ENCODE measurements around the gene ZBTB7A. TPM values are rescaled to one million over a fixed set of nuclear protein-coding genes. Genes with fewer than 3 reads are reported as not detected.

The ZBTB7A gene
- total and polyA plus RNA-seq, 10 of the 15 experiments (the other 5 are each of a cell fraction or from before 2014, with no cell fraction given), result 0.26 to 42.4 (median 4.5) TPM

DNA sequence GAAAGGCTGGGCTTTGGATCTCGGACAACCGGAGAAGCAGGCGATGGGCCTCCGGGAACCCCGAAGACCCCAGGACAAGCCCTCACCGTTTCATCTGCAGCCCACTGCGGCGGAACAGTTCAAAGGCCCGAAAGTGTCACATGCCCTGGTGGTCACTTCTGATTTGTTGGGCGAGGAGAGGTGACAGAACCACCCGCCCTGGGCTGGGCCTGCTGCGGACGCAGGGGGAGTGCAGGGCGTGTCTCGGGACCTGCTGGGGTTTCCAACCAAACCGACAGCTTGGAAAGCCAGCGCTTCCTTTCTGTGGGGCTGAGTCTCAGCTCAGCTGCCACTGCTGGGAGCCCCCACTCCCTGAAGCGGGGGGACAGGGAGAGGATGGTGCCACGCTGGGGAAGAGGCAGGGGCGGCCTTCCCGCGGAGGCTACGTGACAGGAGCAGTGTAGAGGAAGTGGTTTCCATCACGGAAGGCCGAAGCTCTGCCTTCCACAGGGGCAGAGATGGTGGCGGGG is 22.8 kb upstream of the ZBTB7A start (continued):
- TF ChIP-seq CEBPZ (IDR thresholded peaks at IDR 0.05; ENCODE audit: low read depth, low read length), result no peak
- no peak for TF ChIP-seq BMI1 (IDR thresholded peaks at IDR 0.05; ENCODE audit: borderline replicate concordance)
- TF ChIP-seq SP1 (IDR thresholded peaks at IDR 0.05; ENCODE audit: low read depth, low read length), result no peak
- TF ChIP-seq SMAD1 (IDR thresholded peaks at IDR 0.05; ENCODE audit: low read depth, partially characterized antibody), result no peak
- no peak for TF ChIP-seq SPI1 (IDR thresholded peaks at IDR 0.05; ENCODE audit: borderline replicate concordance, insufficient read depth, low read depth, low read length)
- no peak for TF ChIP-seq SRF (IDR thresholded peaks at IDR 0.05; ENCODE audit: low read depth in 2 of 2, low read length in 2 of 2)
- TF ChIP-seq NFYB (IDR thresholded peaks at IDR 0.05; ENCODE audit: insufficient read depth, low read depth, low read length), result no peak
- TF ChIP-seq, protein P1, sequence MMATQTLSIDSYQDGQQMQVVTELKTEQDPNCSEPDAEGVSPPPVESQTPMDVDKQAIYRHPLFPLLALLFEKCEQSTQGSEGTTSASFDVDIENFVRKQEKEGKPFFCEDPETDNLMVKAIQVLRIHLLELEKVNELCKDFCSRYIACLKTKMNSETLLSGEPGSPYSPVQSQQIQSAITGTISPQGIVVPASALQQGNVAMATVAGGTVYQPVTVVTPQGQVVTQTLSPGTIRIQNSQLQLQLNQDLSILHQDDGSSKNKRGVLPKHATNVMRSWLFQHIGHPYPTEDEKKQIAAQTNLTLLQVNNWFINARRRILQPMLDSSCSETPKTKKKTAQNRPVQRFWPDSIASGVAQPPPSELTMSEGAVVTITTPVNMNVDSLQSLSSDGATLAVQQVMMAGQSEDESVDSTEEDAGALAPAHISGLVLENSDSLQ (IDR thresholded peaks at IDR 0.05), result no peak
- no peak for TF ChIP-seq WRNIP1 (IDR thresholded peaks at IDR 0.05; ENCODE audit: borderline replicate concordance, low read depth, low read length)
- no peak for TF ChIP-seq RB1 (IDR thresholded peaks at IDR 0.05; ENCODE audit: borderline replicate concordance)
- TF ChIP-seq EED (IDR thresholded peaks at IDR 0.05; ENCODE audit: low read depth), result no peak
- no peak for TF ChIP-seq IRF5 (IDR thresholded peaks at IDR 0.05; ENCODE audit: borderline replicate concordance)
- no peak for TF ChIP-seq STAT1 (conservative IDR thresholded peaks at IDR 0.05)
- TF ChIP-seq NR2C2 (IDR thresholded peaks at IDR 0.05; ENCODE audit: borderline replicate concordance, control insufficient read depth, insufficient read length, low read depth), result no peak
- TF ChIP-seq STAT3 (IDR thresholded peaks at IDR 0.05; ENCODE audit: low read depth, low read length), result no peak
- TF ChIP-seq CUX1 (IDR thresholded peaks at IDR 0.05; ENCODE audit: insufficient replicate concordance, low read depth, low read length), result no peak
- TF ChIP-seq BRCA1 (IDR thresholded peaks at IDR 0.05; ENCODE audit: low read depth, low read length), result no peak
- TF ChIP-seq KAT2A (conservative IDR thresholded peaks at IDR 0.05; ENCODE audit: control insufficient read depth, low read depth, low read length), result no peak

All from GM12878 (cell line).